Suprapubic skin (tissue), 4 donors: ENCODE measurements around the gene KIRREL1.

Source experiments
- CTCF ChIP-seq, 2 donors: fragments of 200-600 bp in 1 of 2; fragments of 450-650 bp in 1 of 2; sonication (generic) in 1 of 2; IDR thresholded peaks; one replicate each; pipeline ENCODE4 v1.5.1; 2016 to 2019; ENCODE audit warnings: antibody characterized with exemption in 2 of 2, mild to moderate bottlenecking in 1 of 2, moderate library complexity in 1 of 2
- EP300 ChIP-seq: sonication (generic); formaldehyde crosslinking; IDR thresholded peaks from one replicate; pipeline ENCODE4 v1.6.1; 2017; ENCODE audit warnings: antibody characterized with exemption
- POLR2A ChIP-seq, 2 donors: fragments of 450-650 bp; IDR thresholded peaks; one replicate each; pipeline ENCODE4 v1.6.1; 2017; ENCODE audit warnings: antibody characterized with exemption in 2 of 2, mild to moderate bottlenecking in 2 of 2, moderate library complexity in 2 of 2
- POLR2AphosphoS5 ChIP-seq, 3 donors: sonication (generic); formaldehyde crosslinking; IDR thresholded peaks; one replicate each; pipeline ENCODE4 v1.6.1; 2017; ENCODE audit warnings: antibody characterized with exemption in 3 of 3

- TF ChIP-seq CTCF (IDR thresholded peaks at IDR 0.05) (no peak), POLR2AphosphoS5 (IDR thresholded peaks at IDR 0.05) (no peak), EP300 (no peak), POLR2A (IDR thresholded peaks at IDR 0.05) (no peak)
Observed at GRCh38 chr1:157976888-157977287, 16.6 kb upstream of the KIRREL1 start.
